ENCODE measurements around the gene CCDC141.

Gene CCDC141

DNA sequence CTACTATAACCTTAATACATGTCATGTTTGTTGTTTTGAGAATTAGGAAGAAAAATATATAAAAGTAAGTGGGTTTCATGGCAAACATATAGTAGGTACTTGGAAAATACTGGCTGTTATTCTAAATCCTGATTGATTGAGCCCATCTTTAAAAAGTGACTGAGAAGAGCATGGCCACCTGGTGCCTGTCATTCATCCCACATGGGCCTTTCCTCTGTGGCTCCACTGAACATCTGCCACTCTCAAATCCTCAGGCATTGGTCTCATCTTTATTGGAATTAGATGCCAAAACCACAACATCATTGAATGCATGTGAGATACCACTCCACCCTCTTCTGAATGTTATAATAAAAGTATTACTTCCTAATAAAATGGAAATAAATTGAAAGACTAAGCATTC is 141.1 kb downstream of the CCDC141 start:
- DNase-seq, result peak; percentile 13

DNA sequence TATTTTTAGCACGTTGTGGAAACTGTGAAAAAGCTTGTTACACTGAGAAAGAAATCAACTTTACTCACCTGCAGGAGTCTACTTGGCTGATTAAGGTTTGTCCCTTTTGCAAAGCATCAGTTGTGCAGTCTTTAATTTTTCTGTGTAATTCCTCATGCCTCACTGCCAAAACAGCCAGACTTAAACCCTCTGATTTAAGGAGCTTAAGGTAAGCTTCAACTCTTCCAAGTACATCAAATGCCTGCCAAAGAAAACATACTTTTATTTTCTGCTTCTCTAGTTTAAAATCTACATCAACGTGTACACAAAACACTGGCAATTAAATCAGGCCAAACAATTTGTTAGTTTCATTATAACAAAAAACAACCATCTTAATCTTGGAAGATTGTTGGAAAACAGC is 144.7 kb downstream of the CCDC141 start:
- DNase-seq, result no peak

DNA sequence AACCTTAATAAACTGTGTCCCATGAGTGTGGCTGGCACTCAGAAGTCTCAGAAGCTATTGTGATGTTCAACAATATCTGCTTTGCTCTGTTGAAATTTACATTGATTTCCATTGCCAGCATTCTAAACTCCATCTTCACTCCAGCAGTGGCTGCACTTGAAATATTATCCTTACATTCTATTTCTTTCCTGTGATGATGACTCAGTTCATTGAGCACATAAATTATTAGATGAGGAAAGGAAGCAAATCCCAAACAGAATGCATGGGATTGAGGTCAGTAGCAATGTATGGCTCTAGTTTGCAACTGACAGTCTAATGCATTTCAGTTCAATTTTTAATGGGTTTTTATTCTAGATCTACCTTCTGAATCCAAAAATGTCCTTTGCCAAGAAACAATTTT is 150.3 kb downstream of the CCDC141 start:
- no peak for DNase-seq

DNA sequence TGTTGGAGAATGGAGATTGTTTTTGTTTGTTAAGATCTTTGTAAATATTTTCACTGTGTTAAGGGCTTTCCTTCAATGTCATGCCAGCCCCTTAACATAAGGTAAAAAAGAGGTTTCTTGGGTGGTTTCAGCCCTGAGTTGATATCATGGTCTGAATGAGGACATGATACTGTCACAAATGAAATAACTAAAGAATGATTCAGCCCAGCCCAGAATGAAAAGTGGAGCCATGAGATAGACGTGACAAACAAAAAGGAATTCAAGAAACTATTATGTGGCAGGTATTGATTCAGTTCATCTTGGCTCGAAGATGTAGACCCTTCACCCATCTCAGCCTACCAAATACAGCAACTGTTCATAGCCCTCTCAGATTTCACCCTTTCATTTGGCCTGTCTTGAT is 154.1 kb downstream of the CCDC141 start:
- DNase-seq, result no peak

DNA sequence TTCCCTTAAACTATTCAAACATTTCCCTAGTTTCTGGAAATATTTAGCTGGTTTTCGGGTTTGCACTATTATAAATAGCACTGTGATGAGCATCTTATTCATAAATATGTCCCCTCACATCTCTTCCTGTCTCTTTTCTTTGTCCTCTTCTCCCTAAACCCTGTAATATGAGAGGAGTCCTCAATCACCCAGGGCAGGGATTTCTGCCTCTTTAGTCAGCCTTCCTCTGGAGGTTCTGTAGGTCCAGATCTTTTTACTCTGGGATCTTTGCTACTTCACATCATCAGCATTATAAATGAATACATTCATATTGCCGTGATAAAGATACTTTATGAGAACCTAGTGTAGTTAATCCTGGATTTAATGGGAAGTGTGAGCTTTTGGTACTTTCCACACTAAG is 154.8 kb downstream of the CCDC141 start:
- DNase-seq, result no peak

DNA sequence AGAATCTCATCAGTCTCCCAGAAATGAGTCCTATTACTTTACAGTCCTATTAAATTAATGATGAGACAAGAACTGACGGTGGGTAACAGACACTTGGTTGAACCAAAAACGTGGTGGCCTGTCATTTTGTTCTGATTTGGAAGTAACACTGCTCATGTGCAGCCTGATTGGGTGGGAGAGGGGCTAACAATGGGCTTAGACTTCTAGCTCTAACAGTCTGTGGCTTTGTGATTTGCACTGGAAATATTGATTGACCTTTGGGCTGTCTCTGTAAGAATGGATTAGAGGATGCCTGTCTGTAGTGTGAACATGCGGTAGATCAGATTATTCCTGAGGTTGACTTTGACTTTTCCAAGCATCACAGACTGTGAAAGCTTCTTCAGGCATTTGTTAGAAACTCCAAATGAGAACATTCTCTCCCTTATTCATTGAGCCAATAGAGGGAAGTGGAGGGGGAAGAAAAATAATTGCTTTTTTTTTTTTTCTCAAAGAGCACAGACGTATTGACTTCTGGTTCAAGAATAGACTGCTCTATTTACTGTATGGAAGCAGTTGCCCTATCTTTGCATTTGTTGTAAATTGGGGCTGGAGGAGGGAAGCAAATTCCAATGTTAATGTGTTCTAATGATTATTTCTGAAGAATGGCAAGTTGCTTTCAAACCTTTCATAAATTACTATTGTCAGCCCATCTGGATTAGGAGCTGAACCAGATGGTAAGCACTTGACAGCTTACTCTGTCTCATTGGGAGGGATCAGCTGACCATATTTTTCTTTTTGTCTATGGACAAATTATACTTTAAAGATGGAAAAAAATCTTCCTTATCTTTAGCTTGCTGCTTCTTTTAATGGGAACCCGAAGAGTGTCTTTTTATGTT is 156.9 kb downstream of the CCDC141 start:
- DNase-seq, result no peak

DNA sequence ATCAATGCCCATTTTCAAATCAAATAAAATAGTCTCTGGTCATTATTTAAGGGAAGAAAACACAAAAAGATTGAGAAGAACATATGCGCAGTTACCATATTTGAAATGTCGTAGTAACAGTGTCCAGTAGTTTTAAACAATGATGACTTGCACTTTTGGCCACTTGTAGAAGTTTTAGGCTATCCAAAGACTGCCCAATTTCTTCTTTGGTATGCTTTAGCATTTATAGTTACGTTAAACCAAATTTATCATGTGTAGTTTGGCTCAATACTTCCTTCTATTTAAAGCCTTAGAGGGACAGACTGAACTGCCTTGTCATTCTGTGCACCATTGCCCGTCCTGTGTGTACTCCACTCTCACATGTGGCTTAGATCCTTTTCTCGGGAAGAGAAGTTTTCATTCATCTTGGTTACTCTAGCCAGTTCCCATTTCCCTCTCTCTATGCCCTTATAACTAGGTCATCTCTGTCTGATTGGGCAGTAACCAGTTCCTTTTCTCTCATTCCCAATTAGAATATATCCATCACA is 157.9 kb downstream of the CCDC141 start:
- DNase-seq, result no peak

DNA sequence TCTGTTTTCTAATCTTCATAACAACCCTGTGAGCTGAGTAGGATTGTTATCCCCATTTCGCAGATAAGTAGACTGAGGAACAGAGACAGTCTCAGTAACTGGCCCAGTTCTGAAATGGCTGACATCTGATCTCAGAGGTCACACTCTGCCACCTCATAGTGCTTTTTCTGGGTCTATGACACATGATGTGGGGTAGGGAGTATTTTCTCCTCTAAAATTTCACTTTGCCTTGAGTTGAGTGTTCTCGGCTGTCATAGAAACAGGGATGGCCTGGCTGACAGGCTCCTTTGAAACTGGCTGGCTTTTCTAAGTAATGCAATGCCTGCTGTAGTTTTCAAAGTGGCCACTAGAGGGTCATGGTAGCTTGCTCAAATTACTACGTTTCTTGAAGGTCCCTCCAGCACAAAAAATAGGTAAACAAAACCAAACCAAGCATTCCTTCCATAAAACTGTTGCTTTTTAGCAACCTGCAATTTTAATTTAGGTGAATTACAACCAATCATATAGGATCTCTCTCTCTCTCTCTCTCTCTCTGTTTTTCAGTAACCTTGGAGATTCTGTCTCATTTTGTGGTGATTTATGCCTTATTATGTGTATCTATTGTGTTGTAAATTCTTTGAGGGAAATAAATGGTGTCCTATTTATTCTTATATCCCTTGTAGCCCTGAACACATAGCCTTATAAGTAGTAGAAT is 158.5 kb downstream of the CCDC141 start:
- DNase-seq, result peak; percentile 63

DNA sequence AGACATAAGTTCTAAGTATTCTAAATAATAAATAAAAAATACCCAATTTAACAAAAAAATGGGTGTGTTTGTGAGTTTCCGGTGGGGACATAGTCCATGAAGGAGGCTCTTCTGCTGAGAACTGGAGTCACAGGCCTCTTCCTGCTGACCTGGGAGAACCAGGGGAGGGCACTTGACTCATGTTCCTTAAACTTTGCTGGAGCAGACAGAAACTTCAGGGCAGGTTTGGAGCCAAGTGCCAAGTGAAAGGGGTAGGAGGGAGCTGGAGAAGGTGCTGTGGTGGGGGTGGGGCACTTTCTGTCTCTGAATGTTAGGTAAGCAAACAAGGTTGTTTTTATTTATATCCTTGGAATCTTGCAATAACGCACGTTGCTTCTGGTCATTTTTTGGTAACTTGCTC is 163.9 kb downstream of the CCDC141 start:
- DNase-seq, result no peak

DNA sequence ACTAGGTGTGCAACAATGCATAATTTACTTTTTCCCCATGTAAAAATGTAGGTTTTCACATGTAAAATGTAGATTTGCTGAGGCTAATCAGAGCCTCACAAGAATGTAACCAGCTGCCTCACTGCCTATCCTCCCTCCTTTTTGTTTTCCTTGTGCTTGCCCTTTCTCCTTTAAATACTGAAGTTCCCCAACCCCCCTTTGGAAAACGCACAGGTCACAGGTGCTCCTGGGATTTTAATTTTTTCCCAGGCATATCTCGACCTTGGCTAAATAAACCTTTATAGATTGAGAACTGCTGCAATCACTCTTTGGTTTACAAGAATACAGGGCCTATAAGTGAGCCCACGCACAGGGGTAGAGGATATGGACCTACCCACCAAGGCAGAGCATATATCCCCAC is 165.5 kb downstream of the CCDC141 start:
- DNase-seq, result no peak

DNA sequence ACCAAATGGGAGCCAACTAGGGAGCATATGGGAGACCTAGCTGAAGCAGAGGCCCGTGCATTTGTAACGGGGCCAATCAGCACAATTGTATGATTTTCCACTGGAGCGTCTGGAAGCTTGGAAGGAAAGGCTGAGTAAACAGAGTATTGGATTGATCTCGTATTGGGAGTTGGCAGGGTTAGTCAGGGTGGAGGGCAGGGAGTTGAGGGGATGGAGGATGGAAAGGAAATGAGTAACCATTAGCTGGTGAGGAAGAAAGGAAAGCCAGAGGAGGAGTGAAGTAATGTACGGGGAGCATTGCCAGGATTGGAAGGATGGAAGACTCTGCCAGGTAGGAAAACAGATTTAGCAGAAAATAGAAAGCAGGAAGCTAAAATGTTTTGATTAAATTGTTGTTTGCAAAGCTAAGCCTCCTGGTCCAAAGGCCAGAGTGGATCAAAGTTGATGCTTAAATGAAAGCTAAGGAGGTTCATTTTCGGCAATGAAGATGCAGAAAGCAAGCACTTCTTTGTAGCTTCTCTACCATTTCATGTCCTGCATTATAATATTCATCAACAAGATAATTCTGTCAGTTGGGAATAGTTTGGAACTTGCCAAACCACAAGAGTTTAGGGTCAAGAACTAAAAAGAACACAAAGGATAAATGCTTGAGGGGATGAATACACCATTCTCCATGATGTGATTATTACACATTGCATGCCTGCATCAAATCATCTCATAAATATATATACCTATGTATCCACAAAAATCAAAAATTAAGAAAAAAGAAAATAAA is 167.1 kb downstream of the CCDC141 start:
- no peak for DNase-seq

DNA sequence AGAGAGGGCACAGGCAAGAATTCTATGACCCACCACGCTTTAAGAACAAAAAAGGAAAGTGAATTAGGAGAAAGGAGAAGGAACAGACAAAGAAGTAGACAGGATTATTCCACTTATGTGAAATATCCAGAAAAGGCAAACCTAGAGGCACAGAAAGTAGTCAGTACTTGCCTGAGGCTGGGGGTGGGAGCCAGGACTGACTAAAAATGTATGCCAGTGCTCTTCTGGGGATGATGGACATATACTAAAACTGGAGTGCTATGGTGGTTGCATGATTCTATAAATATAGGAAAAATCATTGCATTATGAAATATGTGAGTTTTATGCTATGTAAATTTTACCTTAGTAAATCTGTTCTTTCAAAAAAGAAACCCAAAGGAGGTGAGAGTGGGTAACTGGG is 168.9 kb downstream of the CCDC141 start:
- no peak for DNase-seq

DNA sequence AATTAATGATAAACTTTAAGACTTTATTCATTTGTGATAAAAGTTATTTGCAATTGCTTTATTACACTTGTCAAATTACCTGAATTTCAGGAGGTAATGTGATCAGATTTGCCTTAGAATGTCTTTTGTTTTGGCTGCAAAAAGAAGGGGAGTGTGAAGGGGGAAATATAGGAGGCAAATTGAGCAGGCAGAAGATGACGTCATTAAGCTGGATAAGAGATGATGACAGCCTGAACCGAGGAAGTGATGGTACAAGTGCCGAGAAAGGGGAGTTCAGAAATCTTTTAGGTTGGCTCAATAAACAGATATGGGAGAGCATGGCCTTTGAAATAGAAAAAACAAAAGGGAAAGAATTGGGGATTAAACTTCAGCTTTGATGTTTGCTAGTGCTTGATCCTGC is 169.7 kb downstream of the CCDC141 start:
- no peak for DNase-seq

DNA sequence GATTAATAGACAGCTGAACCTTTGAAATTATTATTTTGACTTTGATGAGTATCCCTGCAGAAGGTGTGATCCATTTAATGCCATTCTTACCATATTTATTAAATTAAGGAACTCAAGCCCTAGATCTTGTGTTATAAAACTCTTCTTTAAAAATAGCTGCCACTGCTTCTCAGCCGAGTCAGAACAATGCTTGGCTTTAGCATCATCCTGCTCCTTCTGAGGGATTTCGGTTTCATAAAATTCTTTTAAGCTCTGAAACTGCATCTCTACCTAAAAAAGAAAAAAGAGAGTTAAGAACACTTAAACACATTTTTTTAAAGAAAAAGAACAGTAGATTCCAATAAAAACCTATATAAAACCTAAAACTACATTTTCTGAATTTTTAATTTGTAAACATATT is 172.1 kb downstream of the CCDC141 start:
- no peak for DNase-seq

DNA sequence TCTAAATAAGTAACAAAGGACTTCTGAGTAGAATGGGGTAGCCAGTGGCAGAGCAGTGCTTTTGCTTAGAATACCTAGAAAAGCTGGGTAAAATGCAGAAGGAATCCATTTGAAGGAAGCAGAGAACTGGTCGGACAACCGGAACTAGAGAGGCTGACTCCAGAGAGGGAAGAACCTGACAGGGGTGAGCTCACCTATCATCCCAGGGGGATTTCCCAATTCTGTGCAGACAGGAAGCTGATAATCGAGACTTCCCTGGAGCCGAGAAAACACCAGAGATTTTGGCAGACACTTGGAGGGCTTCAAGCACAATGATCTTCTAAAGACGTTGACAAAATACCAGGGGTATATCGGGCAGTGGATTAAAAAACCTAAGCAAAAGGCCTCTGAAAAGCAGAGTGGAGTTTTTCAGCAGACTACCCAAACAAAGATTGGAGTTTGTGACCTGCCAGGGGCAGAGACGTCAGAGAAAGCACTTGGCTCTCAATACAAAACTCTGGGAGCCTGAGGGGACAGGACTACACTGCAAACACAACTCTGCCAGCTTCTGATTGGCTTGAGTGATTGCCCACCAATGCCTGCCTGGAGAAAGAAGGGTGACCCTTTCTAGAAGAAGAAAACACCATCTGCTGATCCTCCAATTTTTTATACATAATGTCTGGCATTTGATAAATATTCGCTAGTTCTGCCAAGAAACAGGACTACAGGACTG is 175.3 kb downstream of the CCDC141 start:
- no peak for DNase-seq

DNA sequence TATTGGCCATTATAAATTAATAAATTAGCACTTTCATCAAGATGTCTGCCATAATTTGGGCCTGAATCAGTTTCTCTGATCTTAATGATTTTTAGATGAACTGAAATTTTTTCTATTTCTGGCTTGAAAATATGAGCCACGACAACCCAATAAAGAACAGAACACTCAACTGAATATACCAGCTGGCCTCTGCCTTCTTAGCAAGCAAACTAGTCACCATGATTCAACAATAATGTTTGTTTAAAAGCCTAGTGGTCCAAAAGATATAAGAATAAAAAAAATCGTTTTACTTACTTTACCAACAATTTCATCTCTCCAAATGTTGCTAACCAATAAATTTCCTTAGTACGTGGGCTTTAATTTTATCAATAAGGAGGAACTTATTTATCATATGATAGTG is 176.0 kb downstream of the CCDC141 start:
- DNase-seq, result no peak

DNA sequence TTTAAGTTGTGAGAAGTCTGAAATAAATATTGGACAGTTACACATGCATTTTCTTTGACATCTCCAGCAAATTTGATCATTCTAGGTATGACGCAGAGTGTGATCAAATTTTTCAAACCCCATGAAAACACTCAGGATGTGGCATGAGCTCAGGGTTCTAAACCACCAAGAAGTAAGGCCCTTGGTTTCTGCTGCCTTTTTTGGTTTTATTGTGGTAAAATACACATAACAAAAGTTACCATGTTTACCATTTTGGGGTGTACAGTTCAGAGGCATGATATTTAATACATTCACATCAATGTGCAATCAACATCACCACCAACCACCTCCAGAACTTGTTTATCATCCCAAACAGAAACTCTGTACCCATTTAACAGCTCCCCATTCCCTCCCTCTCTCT is 178.4 kb downstream of the CCDC141 start:
- DNase-seq, result no peak

DNA sequence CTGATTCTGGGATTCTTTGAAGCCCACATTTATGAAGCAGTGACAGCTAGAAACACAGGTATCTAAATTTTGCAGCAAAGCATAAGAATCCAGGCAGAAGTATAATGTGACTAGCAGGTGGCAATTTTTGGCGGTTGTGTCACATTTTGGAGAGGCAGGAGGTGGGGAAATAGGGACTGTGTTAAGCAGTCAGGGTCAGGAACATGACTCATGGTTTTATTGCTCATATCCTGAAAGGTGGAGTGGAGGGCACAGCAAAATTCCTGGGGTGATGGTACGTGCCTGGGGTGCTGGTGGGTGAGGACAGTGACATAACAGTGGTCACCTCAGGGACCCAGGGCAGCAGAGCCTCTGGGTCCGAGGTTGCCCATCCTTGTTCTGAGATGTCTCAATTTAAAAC is 179.2 kb downstream of the CCDC141 start:
- DNase-seq, result no peak

DNA sequence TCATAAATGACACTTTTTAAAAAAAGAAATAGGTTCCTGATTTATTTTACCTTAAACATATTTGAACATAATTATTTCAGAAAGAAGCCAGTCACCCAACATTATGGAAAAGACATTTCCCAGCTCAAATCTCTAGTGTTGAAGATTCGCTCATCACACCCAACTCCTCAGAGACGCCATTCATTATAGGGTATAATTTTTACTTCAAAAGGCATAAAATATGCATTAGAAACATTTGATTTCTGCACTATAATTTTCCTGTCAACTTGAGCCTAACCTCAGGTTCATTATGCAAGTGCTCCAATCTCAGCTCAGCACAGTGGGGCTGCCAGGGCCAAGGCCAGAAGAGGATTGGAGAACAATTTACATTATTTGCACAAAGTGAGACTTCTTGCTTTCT is 183.9 kb downstream of the CCDC141 start:
- DNase-seq, result no peak

DNA sequence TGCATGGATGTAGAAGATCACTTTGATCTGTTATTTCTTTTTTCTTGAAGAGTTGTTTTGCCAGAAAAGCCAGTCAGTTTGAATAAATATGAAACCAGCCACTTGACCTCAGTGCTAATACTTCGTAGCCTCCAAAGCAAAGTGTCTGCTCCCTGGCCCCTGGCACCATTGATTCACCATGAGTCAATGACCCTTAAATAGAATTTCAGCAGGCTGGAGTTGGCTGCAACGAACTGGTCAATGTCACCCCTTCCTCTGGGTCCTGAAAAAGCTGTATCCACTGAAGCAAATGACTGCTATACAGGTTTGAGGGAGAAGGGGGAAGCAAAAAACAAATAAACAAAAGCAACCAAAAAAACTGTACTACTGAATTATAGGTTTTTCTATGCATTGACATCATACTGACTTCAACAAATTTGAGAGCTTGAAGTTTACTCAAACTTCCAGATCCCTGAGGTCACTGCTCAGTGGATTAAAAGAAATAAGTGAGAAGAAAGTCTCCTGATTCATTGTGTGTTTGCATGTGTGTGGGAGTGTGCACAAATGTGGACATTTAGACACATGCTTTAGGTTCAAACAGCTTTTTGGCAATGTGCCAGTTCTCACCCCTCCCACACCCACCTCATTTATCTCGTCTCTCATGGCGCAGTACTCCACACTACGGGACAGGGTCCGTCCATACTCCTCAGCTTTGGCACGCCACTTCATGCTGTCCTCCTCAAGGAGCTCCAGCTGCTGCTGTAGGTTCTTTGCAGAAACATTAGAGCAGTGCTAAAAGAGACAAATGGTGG is 184.6 kb downstream of the CCDC141 start:
- DNase-seq, result peak; percentile 13

DNA sequence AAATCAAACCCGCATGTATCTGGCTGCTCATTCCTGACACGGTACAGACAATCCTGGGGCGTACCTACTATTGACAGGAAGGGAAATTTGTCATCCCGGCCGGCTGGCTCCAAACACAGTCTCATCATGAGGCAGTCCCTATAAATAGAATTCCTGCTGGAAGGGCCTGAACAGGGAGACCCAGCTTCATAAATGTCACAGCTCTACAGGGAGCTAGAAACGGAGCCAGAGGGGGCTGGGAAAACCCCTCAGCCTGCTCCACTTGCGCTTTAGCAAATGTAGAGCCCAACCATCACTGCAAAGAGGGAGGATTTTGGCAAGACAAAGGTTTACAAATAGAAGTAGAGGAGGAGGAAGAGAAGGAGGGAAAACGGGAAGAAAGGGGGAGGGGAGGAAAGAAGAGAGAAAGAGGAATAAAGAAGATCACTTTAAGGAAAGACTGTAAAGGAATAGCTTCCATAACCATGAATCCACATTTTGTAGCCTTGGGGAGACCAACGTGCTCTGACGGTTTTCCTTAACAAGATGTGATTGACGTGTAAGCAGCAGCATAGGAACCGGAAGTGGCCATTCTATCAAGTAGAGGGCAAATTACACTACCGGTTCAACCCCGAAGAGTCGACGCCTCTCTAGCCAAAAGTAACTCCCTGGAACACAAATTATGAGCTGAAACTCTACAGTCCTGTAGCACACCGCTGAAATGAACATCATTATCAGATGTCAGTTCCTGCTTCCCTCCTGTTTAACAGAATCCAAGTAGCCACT is 185.9 kb downstream of the CCDC141 start:
- DNase-seq, result peak; percentile 2

All from NCI-H345 (cell line).